ENCODE results near the gene ABCC1.

ABCC1 gene

DNA sequence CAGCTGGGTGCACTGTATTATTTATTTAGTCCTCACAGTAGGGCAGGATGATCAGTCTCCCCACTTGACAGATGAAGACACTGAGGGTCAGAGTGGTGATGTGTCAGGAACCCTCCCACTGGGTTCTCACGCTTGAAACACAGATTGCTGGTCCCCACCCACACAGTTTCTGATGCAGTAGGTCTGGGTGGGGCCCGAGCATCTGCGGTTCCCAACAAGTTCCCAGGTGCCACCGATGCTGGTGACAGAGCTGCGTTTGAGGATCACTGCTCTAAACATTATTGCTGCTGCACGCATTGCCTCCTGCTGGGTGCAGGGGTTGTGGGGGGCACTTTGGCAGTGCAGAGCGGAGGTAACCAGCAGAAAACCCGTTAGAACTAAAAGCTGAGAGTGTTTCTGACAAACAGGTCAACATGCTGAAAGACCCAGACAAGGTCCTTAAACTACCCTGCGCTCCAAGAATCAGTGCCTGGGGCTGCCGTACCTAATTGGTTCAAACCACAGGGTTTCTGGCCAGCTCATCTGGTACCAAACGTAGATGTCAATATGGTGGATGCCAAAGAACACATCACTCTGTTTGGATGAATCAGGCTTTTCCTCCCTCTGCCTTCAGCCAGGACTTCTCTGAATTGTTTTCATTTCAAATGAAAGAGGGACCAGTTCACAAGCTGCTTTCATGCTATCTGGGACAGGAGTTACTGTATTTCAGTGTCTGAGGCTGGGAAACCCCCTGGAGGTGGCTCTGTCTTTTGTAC is 76.0 kb downstream of the ABCC1 start:
- DNase-seq = no peak

DNA sequence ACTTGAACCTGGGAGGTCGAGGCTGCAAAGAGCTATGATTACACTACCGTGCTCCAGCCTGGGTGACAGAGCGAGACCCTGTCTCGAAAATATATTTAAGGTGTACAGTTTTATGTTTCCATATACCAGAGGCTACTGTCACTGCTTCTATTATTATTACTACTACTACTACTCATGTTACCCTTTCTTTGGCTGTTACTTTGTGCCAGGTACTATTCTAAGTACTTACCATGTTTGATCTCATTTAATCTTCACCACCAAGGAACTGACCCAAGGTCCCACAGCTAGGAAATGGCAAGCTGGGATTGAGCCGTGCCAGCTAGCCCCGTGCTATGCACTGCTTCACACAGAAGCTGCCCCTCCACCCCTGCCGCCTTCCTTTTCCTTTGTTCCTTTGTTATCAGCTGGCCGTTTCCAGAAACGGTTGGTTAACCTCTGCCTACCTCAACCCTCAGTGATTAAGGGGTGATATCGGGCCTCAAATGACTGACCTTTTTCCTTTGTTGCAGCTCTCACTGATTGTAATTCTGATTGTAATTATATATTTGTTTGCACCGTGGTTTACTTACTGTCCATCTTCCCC is 78.4 kb downstream of the ABCC1 start:
- no peak for DNase-seq

DNA sequence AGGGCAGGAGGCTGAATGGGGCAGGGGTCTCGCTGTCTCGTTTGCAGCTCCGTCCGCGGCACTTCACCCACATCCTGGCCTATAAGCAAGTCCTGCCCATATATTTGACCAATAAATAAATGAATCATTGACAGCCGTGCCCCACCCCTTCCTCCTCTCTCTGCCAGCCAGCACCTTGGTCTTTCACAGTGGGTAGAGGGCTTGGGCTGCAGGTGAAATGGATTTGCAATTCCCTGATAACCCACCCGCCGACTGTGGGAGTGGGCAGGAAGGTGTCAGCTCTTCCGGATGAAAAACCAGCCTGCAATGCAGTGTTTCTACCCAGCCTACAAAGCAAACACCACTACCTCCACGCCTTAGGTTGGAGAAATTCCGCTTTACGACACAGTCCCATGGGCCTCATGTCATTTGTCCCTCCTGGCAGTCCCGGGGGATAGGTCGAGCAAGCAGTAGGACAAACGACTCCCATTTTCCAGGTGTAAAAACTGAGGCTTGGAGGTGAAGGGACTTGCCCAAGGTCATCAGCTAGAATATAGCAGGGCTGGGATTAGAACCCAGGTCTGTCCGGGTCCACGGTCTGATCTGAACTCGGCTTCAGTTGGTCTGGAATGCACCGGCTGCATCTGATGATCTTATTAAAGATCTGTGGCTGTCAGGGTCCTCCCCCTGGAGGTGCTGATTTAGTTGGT is 79.0 kb downstream of the ABCC1 start:
- no peak for DNase-seq

DNA sequence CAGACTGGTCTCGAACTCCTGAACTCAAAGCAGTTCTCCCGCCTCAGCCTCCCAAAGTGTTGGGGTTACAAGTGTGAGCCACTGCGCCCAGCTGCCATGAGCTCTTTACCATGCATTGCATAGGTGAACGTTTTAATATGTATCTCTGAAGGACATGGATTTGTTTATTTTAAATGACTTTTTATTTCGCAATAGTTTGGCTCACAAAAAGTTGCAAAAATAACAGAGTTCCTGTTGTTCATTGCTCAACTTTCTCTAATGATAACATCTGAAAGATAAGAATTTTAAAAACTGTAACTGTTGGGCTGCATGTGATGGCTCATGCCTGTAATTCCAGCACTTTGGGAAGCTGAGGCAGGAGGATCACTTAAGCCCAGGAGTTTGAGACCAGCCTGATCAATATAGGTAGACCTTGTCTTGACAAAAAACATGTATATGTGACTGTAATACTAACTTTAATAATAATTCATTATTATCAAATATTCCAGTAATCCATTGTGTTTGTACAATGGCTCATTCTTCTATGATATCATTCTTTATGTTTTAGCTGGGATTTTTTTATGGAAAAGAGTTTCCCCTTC is 80.1 kb downstream of the ABCC1 start:
- DNase-seq = no peak

DNA sequence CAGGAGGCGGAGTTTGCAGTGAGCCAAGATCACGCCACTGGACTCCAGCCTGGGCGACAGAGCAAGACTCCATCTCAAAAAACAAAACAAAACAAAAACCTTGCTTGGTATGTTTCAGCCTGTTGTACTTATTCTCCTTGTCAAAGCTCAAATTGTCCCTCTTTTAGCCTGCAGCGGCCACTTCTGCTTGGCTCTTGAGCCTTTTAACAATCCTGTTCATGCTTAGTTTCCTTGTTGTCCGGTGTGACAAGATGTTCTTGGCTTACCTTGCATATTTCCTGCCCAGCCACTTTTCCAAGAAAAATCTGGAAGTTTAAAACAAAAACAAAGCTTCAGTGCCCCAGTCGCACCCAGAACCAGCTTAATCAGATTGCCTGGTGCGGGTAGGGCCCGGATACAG is 81.0 kb downstream of the ABCC1 start:
- no peak for DNase-seq

DNA sequence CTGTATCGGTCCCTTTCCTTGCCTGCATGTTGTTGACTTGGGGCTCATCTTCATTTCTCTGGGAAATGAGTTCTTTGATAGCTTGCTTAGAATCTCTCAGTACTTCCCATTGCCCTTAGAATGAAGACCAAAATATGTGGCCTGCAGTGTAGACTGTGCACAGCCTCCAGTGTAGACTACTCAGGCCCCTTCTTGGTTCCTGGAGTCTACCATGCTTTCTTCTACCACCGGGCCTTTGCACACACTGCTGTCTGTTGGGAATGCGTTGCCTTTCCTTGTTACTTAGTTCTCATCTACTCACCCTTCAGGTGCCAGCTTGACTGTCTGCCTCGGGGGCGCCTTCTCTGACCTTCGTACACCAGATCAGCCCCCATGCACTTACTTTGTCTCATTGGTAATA is 82.0 kb downstream of the ABCC1 start:
- no peak for DNase-seq

DNA sequence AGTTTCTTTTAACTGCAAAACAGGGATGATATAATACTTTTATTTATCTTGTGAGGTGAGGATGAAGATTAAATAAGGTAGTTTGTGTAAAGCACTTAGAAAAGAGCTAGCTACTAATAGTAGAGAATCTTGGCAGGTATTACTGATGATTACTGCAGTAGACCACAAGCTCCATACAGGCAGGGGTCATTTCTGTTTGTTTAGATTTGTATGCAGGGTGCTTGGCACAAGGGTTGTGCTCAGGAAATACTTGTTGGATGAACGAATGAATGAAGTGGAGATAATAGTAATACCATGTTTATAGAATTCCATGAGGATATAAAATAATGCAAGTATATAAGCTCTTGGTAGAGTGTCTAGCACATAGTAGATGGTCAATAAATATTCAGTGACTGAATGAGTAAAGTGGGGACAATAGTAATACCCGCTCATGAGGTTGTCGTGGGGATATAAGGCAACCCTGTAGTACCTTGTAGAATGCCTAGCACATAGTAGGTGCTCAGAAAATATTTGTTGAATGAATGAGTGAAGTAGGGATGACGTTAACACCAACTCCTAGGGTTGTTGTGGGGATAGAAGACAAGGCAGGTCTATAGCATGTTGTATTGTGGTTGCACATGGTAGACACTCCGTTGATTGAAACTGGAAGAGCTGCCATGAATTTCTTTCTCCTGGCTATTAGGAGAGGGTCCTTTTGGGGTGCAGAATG is 83.0 kb downstream of the ABCC1 start:
- no peak for DNase-seq

DNA sequence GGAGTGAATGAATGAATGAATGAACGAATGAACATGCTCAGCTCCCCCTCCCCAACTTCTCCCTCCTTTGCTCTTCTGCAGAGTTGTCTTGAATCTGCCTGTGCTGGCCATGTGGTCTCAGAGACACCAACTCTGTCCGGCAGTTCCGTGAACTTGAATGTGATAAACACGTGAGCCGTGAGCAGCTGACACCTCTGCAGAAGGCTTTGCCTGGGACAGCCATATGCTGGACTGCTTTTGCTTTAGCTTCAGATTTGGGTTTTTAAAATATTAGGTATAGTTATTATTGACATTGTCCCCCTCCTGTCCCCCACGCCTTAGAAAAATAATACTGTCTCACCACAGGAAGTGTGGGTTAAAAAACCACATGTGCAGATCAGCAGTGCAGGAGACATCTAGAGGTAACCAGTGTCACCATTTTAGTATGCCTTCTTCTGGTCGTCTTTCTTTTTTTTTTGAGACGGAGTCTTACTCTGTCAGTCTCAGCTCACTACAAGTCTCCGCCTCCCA is 83.8 kb downstream of the ABCC1 start:
- no peak for DNase-seq

DNA sequence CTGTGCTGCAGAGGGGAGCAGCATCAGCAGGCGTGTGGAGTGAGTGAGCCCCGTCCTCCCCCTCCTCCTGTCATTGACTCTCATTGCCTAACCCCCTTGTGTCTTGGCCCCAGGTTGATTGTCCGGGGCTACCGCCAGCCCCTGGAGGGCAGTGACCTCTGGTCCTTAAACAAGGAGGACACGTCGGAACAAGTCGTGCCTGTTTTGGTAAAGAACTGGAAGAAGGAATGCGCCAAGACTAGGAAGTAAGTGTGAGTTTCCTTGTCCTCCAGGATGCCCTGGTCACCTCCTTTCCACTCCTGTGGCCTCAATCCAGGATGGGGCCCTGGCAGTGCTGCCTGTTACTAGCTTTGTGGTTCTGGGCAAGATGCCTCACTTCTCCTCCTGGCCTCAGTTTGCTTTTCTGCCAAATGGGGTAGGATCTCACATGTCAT is 87.0 kb downstream of the ABCC1 start:
- DNase-seq = no peak

DNA sequence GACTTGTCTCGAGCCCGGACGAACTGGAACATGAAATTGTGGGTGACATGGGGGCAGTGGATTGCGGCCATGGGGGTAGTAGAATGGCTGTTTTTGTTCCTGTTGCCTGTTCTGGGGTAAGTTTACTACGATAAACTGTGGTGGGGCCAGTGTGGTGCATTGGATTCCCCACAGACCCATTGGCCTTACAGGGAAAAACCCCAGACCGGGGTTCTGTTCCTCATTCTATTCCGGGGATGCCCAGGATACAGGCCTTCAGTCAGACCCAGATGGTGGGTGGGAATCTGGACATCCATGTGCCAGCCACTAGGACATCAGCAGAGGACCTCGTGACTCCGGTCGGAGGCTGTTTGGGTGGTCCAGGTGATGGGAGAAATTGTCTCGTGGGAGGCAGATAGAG is 88.1 kb downstream of the ABCC1 start:
- no peak for DNase-seq

DNA sequence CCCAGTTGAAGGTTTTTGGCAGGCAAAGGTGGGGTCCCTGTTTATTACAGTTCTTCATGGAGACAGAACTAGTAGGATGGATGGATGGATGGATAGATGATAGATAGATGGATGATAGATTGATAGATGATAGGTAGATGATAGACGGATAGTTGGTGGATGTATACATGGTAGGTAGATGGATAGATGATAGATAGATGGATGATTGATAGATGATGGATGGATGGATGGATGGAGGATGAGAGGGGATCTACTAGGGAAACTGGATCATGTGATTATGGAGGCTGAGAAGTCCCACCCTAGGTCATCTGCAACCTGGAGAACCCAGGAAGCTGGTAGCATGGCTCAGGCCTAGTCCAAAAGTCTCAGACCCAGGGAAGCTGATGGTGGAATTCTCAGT is 88.6 kb downstream of the ABCC1 start:
- DNase-seq = no peak

DNA sequence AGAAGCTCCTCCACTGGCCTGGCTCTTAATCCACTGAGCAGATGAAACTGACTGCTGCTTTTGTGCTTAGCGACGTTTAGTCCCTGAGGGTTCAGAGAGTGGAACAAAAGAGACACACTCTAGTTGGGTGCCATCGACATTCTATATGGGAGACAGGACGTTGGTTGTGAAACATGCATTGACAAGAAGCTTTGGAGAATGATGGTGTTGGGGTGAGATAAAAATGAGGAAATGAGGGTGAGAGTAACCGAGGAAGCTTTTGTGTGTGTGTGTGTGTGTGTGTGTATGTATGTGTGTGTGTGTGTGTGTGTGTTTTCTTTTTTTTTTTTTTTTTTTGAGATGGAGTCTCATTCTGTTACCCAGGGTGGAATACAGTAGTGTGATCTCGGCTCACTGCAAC is 89.5 kb downstream of the ABCC1 start:
- no peak for DNase-seq

DNA sequence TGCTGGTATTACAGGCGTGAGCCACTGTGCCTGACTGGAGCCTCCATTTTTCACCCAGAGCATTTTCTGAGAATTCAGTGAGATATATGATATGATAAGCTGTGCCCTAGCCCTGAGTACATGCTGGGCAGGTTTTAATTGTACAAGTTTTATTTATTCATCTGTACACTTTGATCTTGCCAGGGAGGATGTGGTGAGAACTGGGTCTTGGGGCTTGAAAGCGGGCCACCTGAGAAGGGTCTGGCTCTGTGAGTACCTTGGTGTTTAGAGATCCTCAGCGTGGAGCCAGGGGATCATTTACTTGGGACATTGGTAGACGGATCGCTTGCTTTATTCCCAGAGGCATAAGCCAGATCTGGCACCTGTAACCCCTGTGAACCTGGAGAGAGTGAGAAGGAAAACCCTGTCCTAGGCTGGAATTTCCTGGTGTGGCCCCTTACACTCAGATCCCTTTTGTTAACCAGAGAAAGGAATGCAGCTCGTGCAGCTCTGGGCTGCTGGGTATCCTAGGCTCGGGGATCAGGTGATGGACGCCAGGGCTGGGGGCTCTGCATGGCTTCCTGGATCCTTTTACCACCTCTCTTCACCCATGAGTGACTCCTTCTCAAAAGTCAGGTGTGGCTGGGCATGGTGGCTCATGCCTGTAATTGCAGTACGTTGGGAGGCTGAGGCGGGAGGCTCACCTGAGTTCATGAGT is 91.9 kb downstream of the ABCC1 start:
- no peak for DNase-seq

DNA sequence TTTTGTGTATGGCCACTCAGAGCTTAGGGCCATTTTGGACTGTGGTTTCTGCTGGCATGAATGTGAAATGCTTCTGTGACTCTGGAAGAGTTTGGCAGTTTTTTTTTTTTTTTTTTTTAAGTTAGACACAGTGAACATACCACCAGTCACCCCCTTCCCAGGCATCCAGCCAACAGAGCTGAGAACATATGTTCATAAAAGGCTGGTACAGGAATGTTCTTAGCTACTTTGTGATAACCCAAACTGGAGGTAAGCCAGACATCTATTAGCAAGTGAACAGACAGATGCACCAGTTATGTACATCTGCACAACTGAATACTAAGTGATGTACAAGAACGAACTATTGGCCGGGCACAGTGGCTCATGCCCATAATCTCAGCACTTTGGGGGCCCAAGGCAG is 92.7 kb downstream of the ABCC1 start:
- DNase-seq = no peak

DNA sequence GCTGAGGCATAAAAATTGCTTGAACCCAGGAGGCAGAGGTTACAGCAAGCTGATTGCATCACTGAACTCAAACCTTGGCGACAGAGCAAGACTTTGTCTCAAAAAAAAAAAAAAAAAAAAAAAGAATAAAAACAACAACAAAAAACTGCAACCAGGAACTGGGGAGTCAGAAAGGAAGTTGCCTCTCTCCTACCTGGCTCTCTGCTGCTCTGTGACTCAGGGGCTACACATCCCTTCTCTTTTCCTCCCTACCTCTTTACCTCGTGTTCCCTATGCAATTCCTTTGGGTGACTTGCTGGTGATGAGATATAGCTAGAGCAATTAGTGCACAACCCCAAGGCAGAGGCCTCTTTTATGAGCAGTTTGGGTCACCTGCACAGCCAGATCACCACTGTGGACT is 95.9 kb downstream of the ABCC1 start:
- DNase-seq = no peak

DNA sequence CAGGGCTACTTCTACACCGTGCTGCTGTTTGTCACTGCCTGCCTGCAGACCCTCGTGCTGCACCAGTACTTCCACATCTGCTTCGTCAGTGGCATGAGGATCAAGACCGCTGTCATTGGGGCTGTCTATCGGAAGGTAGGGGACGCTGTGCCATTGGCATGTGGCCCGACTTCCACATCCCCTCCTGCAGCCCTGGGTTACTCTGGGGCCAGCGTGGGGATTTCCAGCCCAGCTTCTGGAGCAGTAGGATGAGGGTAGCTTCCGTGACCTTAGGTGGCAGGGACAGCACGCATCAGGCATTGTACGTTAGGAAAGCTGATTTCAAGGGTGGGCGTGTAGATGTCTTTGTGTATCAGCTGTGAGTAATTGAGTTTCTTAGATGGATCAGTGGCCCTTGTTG is 96.5 kb downstream of the ABCC1 start:
- DNase-seq = no peak

DNA sequence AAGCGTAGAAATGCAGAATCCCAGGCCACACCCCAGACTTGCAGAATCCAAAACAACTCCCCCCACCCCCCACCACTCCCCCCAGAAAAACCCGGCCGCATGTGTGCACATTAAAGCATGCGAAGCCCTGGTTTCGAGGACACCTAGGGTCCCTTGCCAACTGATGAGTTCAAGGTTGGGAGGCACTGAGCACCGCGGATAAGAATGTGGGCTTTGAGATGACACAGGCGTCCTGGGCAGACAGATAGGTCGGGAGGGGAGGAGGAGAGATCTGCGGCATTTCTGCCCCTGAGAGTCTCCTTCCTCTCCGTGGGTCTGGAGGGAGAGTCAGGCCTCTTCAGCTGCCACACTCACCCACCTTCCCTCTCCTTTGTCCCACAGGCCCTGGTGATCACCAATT is 98.3 kb downstream of the ABCC1 start:
- no peak for DNase-seq

DNA sequence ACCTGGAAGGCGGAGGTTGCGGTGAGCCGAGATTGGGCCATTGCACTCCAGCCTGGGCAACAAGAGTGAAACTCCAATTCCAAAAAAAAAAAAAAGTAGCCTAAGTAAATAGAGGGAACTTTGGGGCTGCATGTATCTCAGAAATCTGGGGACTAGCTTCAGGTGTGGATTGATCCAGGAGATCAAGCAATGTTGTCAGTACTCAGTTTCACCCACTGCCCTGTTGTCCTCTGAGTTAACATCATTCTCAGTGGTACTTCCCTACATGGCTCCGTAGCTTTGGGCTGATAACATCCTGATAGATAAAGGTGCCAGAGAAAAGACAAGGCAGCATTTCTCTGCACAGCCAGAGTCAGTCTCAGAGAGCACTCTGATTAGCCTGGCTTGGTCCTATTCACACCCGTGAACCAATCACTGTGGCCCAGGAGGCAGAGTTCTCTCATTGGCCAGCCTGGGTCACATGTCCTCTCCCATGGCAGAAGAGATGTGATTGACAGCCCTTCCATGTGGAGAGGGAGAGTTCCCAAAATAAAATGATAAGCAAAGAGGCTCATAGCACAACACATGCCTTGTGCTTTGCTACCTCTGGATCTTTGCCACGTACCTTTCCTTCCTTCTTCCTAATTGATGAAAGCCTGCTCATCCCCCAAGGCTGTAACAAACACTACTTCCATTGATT is 99.6 kb downstream of the ABCC1 start:
- DNase-seq = no peak

DNA sequence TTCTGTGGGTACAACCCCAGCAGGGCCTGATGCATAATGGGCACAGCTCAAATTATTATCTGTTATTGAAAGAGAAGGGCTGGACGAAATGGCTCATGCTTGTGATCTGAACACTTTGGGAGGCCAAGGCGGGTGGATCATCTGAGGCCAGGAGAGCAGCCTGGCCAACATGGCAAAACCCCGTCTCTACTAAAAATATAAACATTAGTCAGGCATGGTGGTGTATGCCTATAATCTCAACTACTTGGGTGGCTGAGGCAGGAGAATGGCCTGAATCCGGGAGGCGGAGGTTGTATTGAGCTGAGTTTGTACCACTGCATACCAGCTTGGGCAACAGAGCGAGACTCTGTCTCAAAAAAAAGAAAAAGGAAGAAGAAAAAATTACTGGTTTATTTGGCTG is 100.7 kb downstream of the ABCC1 start:
- DNase-seq = no peak

DNA sequence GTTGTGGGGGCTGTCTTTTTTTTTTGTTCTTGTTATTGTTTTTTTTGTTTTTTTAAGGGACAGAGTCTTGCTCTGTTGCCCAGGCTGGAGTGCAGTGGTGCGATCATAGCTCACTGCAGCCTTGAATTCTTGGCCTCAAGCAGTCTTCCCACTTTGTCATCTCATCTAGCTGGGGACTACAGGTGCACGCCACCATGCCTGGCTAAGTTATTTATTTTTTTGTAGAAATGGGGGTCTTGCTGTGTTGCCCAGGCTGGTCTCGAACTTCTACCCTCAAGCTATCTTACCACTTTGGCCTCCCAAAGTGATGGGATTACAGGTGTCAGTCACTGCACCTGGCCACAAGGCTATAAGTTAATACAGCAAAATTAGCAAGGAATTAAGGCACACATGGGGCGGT is 101.7 kb downstream of the ABCC1 start:
- DNase-seq = no peak

DNA sequence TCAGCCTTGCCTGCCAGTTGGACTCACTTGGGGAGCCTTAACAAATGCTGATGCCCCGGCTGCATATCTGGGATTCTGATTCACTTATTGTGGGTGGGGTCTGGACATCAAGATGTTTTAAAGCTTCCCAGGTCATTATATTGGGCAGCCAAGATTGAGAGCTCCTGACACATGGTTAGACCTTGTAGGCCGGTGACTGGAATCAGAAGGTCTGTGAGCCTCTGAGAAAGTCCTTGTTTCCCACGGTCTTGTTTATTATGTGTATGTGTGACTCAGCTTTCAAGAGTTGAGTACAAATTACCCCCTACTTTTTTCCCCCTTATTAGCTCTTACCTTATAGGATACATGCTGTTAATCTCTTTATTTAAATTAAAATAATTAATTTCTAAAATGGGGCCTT is 103.5 kb downstream of the ABCC1 start:
- no peak for DNase-seq

DNA sequence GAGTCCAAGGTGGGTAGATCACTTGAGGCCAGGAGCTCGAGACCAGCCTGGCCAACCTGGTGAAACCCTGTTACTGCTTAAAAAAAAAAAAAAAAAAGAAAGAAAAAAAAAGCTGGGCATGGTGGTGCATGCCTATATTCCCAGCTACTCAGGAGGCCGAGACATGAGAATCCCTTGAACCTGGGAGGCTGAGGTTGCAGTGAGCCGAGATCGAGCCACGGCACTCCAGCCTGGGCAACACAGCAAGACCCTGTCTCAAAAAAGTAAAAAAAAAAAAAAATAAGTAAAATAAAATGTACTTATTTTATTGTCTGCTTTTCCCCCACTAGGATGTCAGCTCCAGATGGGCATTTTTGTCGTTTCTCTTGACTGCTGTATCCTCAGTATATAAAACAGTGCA is 107.7 kb downstream of the ABCC1 start:
- no peak for DNase-seq
